Stimulated activated CD4-positive, alpha-beta T cell treated with anti-CD3 and anti-CD28 coated beads, Interleukin-1b, Interleukin-23, amount 100 ng/mL, for 48 hours (primary cell): ENCODE results near the gene ARRB1.
"Not testable (repeated sequence)": the region's sequence is repeated elsewhere in the genome, so short reads cannot be mapped to it uniquely, and the experiment has no call there.

Source experiments
- DNase-seq: peaks from one replicate; pipeline ENCODE4 v3.0.0-alpha.2; 2020

ARRB1 gene

DNA sequence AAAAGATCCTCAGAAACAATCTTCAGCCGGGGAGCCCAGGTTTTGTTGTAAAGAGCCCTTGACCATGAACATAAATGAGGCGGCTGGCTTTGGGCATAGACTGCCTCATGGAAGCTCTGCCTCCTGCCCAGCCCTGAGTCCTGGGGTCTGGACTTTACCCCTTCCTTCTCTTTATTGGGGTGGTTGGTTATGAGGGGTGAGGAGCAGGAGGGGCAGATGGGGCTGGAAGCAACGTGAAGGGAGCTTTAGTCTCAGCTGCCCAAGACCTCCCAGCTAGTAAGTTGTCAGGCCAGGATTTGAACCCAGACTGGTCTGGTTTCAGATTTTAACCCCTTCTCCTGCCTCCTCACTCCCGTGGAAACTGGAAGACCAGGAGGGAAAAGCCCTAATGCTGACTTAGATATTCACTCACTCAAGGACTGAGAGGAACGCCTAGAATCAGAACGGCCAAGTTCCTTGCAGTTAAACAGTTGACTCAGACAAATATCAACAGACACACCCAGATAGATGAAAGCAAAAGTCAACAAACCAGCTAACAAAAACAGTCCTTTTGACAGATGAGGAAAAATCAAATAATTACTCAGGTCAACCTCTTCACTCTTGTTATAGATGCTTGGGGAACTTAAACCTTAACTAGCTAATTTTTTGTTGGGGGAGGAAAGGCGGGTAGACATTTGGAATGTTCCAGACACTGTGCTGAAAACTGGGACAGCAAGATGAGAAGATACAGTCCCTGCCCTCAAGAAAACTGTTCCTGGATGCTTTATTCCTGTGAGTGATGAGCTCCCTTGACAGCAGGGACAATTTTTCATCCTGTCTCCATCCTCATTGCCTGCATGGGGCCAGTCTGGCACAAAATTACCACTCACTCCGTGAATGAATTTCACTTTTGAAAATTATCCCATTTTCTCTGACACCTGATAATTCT is 20.8 kb upstream of the ARRB1 start:
- DNase-seq: no peak

DNA sequence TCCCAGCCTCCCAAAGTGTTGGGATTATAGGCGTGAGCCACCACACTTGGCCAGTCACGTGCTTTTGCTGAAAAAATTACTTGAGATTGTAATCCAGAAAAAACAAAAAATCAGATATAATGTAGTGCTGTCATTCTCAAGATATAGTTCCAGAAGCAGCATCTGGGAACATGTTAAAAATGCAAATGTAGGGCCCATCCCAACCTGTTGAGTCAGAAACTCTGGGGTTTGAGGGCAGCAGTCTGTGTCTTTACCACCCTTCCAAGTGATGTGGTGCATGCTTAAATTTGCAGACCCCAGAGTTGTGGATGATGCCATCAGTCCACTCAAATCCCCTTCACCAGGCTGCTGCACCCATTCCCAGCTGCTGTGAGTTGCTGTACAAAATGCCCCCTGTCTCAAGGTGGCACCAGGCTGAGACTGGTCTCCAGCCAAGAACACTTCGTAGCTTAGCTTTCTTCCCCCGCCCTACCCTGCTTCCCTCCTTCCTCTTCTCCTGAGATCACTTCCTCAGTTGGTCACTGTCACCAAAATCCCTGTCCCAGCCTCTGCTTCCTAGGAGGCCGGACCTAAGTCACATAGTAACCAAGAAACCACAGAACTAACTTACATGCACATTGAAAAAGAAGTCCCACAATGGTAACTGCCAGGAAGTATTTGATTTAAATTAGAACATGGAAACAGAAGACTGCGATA is 18.2 kb upstream of the ARRB1 start:
- no peak for DNase-seq

DNA sequence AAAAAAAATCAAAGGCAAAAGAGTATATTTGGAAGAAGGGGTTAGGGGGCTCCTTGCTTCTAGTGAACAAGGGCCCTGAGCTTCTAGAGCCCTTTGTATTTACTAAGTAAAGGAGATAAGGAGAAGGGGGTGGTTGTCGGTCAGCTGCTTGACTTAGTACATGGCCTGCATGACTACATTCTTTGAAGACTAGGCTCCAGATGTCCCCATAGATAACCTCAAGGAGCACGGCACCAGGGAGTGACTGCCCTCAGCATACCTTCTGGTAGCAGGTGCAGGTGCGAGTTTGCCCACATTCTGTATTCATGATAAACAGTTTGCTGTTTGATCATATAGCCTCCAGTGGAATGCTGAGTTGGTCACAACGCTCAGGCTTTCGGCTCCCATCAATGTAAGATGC is 15.4 kb upstream of the ARRB1 start:
- DNase-seq: not testable (repeated sequence)

DNA sequence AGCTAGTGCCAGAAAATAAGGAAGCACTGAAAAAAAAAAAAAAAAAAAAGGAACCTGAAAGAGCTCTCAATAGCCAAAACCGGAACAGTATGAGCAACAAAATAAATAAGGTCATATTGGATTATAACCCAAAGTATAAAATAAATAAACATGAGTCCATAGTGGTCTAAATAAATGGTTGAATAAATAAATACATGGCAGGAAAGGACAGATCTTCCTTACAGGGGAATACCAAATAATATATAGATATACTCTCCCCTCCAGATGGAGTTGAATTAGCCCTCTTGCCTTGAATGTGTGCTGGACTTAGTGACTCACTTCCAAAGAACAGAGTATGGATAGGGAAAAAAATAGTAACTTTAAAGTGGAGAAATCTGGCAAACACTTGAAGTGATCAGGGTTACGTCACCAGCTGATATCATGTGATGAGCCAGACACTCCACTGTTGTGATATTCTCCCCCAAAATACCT is 14.3 kb upstream of the ARRB1 start:
- DNase-seq: no peak

DNA sequence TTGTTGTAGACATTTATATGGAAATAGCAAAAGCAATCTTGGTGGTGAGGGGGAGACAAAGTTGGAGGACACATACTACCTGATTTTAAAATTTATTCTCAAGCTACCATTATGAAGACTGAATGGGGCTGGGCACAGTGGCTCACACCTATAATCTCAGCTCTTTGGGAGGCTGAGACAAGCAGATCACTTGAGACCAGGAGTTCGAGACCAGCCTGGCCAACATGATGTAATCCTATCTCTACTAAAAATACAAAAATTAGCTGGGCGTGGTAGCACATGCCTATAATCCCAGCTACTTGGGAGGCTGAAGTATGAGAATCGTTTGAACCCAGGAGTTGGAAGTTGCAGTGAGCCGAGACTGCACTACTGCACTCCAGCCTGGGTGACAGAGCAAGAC is 10.8 kb upstream of the ARRB1 start:
- DNase-seq: not testable (repeated sequence)

DNA sequence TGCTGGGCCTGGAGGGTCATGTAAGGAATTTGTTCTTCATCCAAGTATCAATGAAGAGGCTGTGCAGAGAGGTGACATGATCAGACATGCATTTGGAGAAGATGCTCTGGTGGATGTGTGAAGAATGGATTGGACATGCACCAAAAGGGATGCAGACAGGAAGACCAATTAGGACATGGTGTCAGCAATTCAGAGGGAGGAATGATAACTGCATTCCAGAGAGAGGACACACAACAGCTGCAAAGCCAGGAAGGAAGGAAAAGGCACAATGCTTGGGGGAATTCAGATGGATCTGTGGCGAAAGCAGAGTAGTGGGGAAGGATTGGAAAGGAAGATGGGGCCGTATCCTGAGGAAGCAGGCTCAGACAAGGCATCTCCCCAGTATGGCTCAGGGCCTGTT is 5.2 kb upstream of the ARRB1 start:
- DNase-seq: no peak

DNA sequence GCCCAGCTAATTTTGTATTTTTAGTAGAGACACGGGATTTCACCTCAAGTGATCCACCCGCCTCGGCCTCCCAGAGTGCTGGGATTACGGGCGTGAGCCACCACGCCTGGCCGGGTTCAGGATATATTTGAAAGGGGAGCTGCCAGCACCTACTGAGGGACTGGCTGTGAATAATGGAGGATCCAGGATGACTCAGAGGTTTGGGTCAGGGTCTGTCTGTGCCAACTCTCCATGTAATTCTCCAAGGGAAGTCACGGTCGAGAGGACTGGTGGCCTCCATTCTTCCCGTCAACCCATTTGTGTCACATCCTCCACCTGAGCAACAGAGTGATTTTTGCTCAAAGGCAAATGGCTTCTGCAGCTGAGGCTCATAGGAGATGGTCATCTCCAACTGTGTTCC is 3.6 kb upstream of the ARRB1 start:
- no peak for DNase-seq

DNA sequence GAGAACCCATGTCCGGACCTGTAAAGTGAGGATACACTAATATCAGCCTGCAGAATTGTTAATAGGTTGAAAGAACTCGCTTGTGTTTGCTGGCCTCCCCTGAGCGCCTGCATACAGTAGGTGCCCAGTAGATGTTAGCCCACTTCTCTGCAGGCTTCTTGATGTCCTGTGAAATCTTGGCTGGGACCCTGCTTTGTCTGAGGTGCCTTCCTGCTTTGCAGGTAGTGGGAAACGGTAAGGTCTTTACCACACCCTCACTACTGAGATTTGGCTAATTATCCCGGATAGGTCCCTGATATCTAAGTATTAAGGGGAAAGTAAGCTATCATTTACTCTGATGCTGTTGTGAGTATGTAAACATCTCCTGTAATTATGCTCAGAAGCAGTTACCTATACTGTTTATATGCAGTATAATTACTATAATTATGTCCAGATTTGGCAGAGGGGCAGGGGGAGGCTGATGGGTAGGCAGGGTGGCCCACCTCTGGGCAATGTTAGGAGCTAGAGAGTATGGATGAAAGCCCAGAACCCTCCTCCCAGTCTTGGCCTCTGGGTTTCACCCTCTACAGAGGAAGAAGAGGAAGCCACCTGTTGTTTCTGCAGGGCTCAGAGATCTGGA is 1.2 kb upstream of the ARRB1 start:
- no peak for DNase-seq

DNA sequence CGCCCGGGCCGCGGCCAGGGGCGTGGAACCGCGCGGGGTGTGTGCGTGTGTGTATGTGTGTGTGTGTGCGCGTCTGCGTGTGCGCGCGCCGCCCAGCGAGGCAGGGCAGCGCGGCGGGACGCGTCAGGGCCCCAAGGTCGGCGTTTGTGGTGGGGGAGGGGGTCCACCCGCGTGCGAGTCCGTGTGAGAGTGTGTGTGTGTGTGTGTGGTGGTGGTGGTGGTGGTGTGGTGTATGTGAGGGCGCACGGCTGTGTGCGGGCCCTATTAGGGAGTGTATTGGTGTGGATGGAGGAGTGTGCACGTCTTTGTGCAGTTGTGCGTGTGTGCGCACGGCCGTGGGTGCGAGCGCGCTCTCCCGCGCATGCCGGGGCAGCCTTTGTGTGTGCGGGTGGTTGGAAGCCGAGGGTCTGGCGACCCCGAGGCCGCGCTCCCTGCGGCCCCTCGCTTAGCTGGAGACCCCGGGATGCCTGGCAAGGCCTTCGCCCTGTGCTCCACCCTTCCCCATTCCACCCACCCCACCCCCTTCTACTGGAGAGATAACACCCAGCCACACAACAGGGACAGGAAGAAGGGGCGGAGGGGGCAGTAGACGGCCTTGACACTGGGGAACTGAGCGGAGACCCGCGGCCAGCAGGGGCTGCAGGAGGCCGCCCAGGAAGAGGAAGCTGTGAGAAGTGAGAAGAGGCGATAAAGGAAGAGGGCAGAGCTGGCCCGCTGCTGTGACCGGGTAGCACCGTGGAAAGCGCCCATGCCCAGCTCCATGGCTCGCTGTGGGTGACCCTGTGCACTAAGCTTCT is 528 bp upstream of the ARRB1 start:
- peak; percentile 36 for DNase-seq

DNA sequence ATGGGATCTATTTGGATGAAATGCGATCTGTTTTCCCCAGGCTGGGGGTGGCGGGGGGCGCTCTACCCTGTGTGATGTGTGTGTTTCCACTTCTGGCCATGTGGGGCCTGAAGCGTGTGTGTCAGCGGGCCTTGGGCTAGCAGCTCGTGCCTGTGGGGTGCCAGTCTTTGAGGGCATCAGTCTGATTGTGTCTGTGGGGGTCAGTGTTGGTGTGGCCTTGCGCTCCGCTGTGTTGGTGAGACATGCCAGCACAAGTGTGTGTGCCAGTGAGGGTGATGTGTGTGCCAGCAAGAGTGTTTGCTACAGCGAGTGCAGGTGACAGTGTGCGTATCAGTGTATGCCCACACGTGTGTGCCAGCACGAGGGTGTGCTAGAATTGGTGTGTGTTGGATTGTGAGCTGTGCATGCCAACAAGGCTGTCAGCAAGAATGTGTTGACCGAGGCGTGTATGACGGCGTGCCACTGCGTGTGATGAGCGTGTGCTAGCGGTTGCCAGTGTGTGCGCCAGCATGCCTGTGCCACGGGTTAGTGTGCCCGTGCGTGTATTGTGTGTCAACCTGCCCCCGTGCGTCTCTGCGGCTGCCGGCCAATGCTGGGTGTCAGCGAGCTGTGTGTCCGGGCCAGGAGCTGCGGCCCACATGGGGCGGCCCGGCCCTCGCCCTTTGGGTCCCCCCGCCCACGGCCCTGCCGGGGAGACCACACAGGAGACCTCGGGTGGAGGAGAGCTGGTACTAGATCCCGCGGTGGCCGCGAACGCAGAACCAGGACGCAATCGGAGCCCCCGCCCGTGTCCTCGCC is 519 bp downstream of the ARRB1 start:
- peak; percentile 45 for DNase-seq

DNA sequence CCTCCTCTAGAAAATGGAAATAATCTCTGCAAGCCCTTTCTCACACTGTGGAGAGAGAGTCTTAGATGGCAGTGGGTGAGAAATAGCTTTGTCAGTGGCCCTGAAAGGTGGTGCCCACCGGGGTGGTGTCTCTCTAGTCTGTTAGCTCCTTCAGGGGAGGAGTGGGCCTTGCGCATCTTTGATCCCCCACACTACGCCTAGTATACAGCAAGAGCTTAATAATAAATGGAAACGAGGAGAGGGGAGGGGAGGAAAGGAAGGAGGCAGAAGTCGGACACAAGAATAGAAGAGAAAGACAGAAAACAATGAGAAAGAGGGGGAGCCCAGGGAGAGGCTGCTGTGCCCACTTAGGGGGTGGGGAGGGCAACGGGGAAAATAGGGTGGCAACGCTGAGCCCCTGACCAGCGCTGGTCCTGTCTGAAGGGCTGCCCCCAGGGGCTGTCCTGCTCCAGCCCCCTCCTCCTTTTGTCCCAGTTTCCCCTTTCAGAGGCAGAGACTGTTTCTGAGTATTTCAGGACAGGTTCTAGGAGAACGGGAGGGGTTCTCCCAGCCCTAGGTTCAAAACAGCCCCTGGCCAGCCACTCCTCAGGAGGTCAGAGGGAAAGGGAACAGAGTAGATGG is 1.2 kb downstream of the ARRB1 start:
- DNase-seq: no peak

DNA sequence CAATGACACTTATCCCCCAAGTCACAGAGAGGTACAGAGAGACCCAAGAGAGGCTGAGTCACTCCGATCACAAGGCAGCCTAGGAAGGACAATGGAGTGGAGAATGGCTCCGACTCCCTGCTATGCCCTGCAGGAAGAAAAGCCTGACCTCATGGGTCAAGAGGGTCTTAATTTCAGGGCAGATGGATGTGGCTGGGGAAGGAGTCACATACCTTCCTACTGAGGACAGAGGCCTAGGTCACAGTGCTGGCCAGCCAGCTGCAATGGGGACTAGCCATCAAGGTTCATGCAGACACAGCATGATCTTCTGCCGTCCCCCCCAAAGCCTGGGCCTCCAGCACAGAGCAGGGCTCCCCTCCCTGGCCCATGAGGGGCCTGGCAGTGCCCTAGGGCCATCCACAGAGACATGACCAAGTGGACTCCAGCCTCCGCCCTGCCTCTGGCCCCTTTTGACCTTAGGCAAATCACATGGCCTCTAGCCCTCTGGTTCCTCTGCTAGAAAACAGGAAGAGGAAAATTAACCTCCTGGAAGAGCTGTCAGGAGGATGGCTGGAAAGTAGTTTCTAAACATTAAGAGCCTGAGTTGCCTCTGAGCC is 1.8 kb downstream of the ARRB1 start:
- DNase-seq: no peak

DNA sequence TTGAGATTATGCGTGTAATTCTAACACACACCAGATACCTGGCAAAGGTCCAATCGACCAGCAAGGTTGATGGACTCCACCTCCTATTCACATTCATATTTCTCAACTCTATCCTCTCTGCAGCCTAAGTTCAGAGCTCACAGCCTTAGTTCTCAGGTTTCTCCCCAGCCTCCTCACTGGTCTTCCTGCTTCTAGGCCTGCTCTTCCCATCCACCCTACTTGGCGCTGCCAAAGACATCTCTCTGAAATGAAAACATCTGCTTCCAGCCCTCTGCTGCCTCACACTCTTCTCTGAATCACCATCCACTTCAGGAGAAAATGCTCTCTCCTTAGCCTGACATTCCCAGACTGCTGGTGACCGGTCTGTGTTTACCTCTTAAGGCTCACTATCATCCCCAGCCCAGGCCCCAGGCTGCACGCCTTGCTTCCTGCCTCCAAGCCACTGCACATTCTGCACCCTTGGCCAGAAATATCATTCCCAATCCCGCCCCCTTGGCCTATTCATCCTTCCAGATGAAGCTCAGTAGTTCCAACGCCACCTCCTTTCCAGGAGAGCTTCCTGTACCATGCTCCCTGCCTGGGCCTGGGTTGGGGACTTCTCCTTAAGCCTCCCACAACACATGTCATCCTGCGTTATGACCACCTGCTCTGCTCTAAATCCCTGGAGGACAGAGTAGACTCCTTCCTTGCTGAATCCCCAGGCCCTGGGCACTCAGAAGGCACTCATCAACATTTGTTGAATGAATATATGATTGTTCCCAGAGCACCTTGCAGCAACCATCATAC is 3.5 kb downstream of the ARRB1 start:
- no peak for DNase-seq

DNA sequence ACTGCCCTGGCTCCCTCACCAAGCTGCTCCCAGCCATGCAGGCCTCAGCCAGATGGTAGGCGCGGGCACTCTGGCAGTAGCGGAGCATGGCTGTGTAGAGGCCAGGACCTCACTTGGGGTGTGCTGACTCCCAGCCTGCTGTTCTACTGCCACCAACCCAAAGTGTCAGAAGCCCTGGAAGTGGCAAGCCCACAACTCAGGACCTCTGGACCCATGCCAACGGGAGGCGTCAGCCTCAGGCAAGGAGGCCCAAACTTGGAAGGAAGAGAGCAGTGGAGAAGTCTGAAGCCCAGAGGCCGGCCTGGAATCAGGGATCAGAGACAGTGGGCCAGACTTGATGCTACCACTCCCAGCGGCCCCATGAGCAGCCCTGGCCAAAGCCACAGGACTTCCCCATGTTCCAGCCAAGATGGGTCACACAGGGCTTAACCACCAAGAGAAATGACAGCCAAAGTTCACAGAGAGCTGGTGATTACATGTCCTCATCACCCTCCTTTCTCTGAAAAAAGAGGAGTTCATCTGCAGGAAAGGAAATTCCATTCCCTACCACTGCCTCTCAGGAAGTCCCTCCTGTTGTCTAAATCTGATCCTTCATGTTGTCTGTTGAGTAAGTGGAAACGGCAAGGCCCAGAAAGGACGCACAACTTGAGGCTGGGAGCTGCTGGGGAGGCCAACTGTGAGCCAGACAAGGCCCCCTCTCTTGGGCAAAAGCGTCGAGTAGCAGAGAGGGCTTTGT is 4.4 kb downstream of the ARRB1 start:
- no peak for DNase-seq

DNA sequence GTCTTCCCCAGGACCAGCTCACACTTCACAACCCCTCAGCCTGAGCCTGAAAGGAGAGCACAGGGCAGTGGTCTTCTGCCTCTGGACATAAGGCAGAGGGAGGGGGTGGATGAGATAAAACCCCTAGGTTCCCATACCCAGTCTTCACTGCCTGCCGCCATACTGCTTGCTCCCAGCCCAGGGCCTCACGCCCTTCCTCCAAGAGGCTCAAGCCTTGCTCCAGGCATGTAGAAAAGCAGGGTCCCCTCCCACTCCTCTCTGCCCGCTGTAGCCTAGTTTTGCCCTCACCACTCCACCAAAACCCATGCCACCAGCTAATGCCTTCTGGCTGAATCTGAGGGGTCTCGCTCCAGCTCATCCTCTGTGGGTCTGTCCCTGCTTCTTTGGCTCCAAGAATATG is 5.2 kb downstream of the ARRB1 start:
- DNase-seq: no peak

DNA sequence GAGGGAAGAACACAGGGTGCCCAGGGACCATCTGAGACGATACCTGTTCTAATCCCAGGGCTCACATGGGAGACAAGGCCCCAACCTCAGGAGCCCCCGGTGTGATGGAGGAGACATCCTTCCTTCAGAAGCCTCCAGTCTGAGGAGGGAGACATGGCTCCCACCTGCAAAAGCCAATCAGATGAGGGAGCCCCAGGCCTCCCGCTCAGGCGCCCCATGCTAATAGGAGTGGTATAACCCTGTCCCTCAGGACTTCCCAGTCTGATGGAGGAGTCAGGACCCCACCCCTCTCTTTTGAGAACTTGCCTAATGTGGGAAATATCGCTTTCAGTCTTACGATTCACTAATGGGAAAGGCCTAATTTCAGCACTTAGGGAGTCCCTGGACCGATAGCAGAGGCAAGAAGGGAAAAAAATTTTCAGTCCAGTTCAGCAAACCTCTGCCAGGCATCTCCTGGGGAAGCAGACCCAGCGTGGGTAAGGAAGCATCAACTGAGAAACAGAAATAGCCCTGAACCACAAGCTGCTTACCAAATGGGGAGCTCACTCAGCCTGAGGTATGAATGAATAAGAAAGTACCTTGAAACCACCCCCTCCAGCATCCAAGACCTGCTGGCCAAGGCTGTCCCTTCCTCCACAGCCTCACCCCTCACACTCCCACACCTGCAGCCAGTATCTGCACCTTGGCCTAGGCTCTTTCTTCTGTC is 5.9 kb downstream of the ARRB1 start:
- DNase-seq: no peak

DNA sequence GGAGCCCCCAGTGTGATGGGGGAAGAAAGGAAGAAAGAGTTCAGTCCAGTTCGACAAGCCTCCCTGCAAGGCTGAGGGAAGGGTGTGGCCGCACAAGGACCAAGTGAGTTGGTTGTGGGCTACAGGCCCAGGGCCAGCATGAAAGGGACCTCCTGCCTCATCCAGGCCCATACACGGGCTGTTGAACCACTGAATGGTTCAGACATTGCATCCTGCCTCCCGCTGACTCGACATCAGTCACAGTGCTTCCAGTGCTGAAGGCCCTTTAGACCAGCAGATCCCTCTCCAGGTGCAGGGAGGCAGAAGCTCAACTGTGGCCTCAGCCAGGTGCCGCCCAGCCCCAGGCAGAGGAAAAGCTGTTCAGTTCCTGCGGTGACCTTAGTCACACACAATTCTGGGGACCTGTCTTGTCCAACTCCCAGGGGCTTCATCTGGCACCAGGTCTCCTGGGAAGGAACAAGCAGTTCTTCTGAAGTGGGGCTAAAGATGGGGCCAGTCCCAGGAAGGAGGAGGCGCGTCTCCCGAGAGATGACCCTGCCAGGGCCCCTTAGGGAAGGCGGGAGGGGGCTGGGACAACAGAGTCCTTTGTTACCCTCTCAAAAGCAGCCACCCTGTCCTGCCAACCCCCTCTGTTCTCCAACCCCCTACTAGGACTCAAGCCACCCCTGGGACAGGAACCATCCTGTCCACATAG is 6.6 kb downstream of the ARRB1 start:
- no peak for DNase-seq

DNA sequence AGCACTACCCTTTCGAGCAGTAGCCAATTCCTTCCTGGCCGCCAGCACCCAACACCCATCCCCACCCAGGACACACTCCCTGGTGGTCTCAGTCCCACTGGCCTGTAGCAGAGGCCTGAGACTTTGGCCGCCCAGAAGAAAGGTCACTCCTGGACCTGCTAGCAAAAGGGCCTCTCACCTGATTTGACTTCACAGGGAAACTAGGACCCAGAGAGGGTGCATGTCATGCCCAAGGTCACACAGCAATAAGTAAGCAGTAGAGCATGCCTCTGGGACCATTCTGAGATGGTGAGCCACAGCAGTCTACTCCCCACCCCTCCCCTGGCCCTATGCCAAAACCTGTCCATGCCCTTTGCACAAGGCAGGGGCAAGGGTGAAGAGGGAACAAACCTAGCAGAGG is 7.3 kb downstream of the ARRB1 start:
- DNase-seq: no peak
